ENCODE data around the gene USP2. TPM values are rescaled to one million over a fixed set of nuclear protein-coding genes. Genes with fewer than 3 reads are reported as not detected.

The USP2 gene
- total RNA-seq, 1 experiment from 2014 or later = 3.1 TPM

DNA sequence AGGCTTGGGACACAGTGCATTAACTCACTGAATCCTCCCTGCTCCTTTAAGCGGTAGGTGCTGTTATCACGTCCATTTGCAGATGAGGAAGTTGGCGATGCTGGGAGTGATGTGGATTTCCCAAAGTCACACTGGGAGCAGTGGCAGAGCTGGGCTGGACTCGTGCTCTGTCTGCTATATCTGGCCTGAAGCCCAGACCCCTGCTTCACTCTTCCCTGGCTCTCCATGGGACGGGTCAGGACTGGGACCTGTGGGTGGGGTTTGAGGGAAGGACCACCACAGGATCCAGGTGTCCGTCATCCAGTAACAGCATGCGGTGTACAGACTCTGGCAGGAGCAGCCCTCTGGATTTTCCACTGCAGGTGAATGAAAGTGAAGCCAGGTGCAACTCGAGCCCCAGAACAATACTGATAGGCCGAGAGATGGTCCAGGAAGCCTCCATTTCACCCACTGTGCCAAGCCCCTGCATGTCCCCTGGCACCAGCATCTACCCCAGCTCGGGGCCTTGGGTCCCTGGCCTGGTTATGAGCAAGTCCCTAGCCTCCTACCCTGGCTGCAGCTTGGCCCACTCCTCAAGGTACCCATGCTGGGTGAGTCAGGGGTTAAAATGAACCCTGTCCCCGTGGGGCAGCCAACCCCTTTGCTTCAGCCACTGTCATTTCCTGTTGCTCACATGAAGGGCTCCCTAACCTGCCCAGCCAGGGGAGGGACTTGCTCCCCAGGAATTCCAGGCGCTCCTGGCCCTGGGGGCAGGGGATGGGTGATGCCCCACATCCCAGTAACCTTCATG lies 4.2 kb downstream of the USP2 start:
- POLR2A ChIA-PET = no interaction called here
- H3K9me3 ChIP-seq (ENCODE audit: control insufficient read depth, insufficient read depth, low read depth, low read length) = no peaks in the 10 kb centered on the region
- H3K27ac ChIP-seq (ENCODE audit: low read length) = no peak overlapping the region
- H3K36me3 ChIP-seq (ENCODE audit: control insufficient read depth, insufficient read depth, low read length) = no peaks in the 10 kb centered on the region
- no TSS peak for BruUV-seq (replicated peaks)
- intact Hi-C loops (cut with micrococcal nuclease; ENCODE audit: unreplicated experiment) = no loop called here
- no peak overlapping the region for H3K4me3 ChIP-seq (ENCODE audit: low read depth in 2 of 2, low read length in 2 of 2)
- in situ Hi-C loops (cut with HindIII; ENCODE audit: low pct_unique_long_range_greater_than_20kb, low sequenced_read_pairs) = no loop called here
- no peak for DNase-seq (ENCODE audit: low read depth, low spot score)
- peaks cover 15% of the 10 kb centered on the region for H3K4me1 ChIP-seq (ENCODE audit: control insufficient read depth, insufficient read depth, low read length)
- no peak for ATAC-seq
- TF ChIP-seq, protein P1, sequence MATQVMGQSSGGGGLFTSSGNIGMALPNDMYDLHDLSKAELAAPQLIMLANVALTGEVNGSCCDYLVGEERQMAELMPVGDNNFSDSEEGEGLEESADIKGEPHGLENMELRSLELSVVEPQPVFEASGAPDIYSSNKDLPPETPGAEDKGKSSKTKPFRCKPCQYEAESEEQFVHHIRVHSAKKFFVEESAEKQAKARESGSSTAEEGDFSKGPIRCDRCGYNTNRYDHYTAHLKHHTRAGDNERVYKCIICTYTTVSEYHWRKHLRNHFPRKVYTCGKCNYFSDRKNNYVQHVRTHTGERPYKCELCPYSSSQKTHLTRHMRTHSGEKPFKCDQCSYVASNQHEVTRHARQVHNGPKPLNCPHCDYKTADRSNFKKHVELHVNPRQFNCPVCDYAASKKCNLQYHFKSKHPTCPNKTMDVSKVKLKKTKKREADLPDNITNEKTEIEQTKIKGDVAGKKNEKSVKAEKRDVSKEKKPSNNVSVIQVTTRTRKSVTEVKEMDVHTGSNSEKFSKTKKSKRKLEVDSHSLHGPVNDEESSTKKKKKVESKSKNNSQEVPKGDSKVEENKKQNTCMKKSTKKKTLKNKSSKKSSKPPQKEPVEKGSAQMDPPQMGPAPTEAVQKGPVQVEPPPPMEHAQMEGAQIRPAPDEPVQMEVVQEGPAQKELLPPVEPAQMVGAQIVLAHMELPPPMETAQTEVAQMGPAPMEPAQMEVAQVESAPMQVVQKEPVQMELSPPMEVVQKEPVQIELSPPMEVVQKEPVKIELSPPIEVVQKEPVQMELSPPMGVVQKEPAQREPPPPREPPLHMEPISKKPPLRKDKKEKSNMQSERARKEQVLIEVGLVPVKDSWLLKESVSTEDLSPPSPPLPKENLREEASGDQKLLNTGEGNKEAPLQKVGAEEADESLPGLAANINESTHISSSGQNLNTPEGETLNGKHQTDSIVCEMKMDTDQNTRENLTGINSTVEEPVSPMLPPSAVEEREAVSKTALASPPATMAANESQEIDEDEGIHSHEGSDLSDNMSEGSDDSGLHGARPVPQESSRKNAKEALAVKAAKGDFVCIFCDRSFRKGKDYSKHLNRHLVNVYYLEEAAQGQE (IDR thresholded peaks at IDR 0.05; ENCODE audit: insufficient read depth in 1 of 2, low read depth in 2 of 2, low read length in 1 of 2) = no peak
- TF ChIP-seq TCF7L2 (IDR thresholded peaks at IDR 0.05; ENCODE audit: low read depth, low read length) (no peak), SIN3A (IDR thresholded peaks at IDR 0.05; ENCODE audit: borderline replicate concordance, insufficient read depth, low read depth, low read length) (no peak), POLR2AphosphoS5 (IDR thresholded peaks at IDR 0.05; ENCODE audit: low read depth, low read length) (no peak)
- TF ChIP-seq, protein P2, sequence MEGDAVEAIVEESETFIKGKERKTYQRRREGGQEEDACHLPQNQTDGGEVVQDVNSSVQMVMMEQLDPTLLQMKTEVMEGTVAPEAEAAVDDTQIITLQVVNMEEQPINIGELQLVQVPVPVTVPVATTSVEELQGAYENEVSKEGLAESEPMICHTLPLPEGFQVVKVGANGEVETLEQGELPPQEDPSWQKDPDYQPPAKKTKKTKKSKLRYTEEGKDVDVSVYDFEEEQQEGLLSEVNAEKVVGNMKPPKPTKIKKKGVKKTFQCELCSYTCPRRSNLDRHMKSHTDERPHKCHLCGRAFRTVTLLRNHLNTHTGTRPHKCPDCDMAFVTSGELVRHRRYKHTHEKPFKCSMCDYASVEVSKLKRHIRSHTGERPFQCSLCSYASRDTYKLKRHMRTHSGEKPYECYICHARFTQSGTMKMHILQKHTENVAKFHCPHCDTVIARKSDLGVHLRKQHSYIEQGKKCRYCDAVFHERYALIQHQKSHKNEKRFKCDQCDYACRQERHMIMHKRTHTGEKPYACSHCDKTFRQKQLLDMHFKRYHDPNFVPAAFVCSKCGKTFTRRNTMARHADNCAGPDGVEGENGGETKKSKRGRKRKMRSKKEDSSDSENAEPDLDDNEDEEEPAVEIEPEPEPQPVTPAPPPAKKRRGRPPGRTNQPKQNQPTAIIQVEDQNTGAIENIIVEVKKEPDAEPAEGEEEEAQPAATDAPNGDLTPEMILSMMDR (IDR thresholded peaks at IDR 0.05) = no peak
- CTCF ChIA-PET = interaction anchor here (0.7 kb wide), 2 partner anchors 97 to 323 kb away, joined by 3 read pairs; no protein-coding TSS in a partner anchor
- no peaks in the 10 kb centered on the region for H3K27me3 ChIP-seq (ENCODE audit: control insufficient read depth, insufficient read depth, low read length)

DNA sequence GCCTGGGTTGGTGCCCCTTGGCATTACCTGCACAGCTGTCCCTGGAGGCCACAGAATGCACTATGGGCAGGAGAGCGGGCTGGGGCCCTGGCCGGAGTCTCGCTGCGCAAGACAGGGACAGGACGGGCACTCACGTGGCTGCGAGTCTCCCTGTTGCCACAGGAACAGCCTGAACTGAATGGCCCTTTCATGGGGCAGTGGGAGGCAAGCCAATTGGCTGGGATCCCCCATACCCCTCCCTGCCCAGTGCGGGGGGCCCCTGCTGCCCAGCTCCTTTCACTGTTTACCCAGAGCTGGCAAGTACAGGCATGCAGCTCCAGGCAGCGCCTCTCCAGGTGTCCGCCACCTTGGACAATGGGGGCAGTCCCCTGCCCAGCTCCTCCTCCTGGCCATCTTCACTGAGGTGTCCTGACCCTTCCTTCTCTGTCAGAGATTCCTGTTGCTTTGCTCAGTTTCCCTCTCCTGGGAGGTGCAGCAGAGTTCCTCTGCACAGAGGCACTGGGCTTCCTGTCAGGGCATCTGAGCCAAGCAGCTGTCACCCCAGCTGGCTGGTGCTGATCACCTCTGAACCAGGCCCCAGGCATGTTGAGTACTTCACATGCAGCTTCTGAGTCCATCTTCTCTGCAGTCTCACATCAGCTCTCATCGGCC lies 5.2 kb downstream of the USP2 start:
- ChIA-PET CTCF (interaction anchor here (0.8 to 0.9 kb wide), 3 partner anchors 15 to 37 kb away, joined by 3 to 4 read pairs (median 4); no protein-coding TSS in a partner anchor), POLR2A (interaction anchor here (0.6 kb wide), 1 partner anchor 46 kb away, joined by 17 read pairs; no protein-coding TSS in a partner anchor)
- no TSS peak for BruUV-seq (replicated peaks)
- DNase-seq (ENCODE audit: low read depth, low spot score) (no peak), ATAC-seq (no peak)
- intact Hi-C loops (cut with micrococcal nuclease; ENCODE audit: unreplicated experiment) (no loop called here), in situ Hi-C loops (cut with HindIII; ENCODE audit: low pct_unique_long_range_greater_than_20kb, low sequenced_read_pairs) (no loop called here)
- H3K9me3 ChIP-seq (ENCODE audit: control insufficient read depth, insufficient read depth, low read depth, low read length) = no peaks in the 10 kb centered on the region
- no peak overlapping the region for H3K4me3 ChIP-seq (ENCODE audit: low read depth in 2 of 2, low read length in 2 of 2)
- no peak overlapping the region for H3K27ac ChIP-seq (ENCODE audit: low read length)
- H3K36me3 ChIP-seq (ENCODE audit: control insufficient read depth, insufficient read depth, low read length) = no peaks in the 10 kb centered on the region
- peaks cover 13% of the 10 kb centered on the region for H3K4me1 ChIP-seq (ENCODE audit: control insufficient read depth, insufficient read depth, low read length)
- TF ChIP-seq SIN3A (IDR thresholded peaks at IDR 0.05; ENCODE audit: borderline replicate concordance, insufficient read depth, low read depth, low read length) (no peak), TCF7L2 (IDR thresholded peaks at IDR 0.05; ENCODE audit: low read depth, low read length) (no peak)
- TF ChIP-seq, protein P1 (IDR thresholded peaks at IDR 0.05; ENCODE audit: insufficient read depth in 1 of 2, low read depth in 2 of 2, low read length in 1 of 2) = no peak
- TF ChIP-seq, protein P2 (IDR thresholded peaks at IDR 0.05) = no peak
- H3K27me3 ChIP-seq (ENCODE audit: control insufficient read depth, insufficient read depth, low read length) = no peaks in the 10 kb centered on the region

All from Panc1 (cell line).